NCI-H2081 treated with DMSO at 0.1 percent for 48 hours (cell line): ENCODE measurements around the gene NAP1L4.

ENCODE experiments used
- DNase-seq: peaks from one replicate; lab custom pipeline; 2025; lab: John Stamatoyannopoulos, UW

Gene NAP1L4

GRCh38 chr11:2992997-2993325 lies 832 bp upstream of the NAP1L4 start:
- DNase-seq, result no peak

DNA sequence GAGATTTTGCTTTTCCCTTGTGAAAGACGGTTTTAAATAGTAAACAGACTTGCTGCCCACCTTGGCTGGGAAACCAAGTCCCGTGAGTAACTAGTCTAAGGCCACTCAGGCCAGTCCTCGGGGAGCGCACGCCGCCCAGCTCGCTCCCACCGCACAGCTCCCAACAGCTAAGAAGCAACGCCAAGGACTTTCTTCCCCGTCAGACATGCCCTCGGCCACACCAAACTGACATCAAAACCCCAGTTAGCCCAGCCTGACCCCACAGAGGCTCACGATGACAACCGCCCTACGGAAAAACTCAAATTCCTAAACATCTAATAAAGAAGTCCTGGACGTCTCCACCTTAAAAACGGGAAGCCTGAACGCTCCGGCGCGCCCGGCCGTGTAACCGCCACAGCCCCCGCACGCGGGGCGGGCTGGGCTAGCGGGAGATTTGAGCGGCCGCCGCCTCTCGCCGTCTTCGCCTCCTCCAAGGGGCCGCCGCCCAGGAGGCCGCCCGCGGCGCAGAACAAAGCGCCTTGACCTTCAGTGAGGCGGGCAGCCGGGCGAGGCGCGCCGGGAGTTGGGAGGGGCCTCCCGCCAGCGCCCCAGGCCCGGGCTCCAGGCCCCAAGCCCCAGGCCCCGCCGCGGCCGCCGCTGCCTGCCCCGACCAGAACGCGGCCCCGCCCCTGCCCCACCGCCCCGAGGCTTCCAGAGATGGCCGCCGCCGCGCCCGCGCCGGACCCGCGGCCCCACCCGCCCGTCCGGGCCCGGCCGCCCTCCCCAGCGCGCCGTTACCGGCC lies 486 bp downstream of the NAP1L4 start:
- no peak for DNase-seq

DNA sequence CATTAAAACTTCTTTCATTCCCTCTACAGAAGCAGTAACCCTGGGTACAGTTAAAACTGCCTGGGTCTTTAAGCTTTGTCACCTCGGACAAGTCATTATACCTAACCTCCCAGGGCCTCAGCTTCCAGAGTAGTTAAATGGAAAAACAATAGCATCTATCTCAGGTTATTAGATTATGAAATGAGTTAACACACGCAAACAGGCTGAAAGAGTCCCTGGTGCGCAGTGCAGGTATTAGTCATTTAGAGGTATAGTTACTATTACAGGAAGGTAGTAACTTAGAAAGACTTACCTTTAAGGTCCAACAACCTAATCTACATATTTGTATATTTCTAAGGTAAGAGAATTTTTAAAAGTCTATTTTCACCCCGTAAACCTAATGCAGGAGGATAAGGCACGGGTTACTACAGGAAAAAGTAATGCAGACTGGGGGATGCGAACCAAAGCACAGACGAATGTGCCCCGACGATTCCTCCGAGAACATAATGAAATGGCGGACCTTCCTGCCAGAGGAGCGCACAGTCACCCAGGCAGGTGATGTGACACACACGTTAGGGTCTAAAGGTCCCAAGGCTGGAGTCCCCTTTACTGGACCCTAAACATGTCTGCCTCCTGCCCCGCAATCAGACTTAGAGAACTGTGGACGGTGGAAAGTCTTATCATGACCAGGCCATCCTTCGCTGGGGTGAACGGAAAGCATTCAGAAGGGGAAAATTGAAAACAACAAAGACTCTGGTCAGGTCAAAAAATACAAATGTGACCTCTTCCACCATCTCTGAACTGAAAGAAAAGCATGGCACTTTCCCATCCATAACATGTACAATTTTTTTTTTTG lies 1.3 kb downstream of the NAP1L4 start:
- DNase-seq, result no peak

- no peak for DNase-seq
Measured at GRCh38 chr11:2989551-2989950, 2.6 kb downstream of the NAP1L4 start.

- DNase-seq, result no peak
Measured at GRCh38 chr11:2989006-2989405, 3.1 kb downstream of the NAP1L4 start.

DNA sequence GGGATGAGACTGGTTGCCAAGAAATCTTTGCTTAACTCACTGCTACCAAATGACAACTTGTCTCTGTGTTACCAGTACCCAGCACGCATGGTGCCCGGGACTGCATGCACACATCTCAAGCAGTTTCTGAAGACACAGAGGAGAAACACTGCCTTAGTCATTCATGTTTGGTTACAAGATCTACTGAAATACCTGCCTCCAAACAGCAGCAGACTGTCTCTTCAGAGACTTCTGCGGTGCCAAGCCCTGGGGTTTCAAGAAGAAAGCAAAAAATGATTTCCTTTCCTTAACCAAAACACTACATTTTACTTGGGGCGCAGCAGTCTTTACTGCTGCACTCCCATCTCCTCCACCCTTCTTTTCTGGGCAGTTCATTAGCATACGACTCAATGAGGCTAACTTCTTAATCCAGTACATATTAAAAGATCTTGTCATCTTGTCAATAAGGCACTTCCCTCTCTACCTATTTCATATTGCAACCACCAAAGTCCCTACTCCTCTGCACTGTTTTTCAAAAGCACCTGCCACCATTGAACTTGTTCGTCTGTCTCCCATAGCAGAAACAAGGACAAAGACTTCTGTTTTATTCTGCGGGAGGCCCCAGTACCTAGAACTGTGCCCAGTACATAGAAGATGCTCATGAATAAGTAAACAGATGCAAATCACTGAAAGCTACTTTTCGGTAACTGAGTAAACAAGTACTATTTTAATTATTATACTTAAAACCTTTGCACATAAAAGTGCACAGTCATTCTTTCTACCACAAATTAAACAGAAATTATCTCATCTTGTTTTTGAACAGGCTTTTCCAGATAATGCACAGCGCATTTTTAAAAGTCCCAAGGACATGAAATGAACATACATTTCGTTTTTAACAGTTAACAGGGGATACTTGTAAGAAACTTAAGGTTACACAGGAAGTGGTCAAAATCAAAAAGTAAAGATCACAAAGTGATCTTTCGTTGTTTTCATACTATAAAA lies 4.0 kb downstream of the NAP1L4 start:
- DNase-seq, result no peak

- no peak for DNase-seq
Measured at GRCh38 chr11:2983908-2984307, 8.2 kb downstream of the NAP1L4 start.

GRCh38 chr11:2982214-2982613 lies 9.9 kb downstream of the NAP1L4 start:
- DNase-seq, result no peak

DNA sequence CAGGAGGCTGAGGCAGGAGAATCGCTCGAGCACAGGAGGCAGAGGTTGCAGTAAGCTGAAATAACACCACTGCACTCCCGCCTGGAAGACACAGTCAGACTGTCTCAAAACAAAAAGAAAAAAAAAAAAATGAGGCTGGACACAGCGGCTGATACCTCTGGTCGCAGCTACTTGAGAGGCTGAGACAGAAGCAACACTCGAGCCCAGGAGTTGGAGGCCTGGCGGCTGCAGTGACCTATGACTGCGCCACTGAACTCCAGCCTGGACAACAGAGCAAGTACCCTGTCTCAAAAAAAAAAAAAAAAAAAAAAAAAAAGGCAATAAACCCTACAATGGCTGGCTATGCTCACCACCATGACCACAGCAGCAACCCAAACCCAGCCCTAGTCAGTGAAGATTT lies 11.0 kb downstream of the NAP1L4 start:
- no peak for DNase-seq

- DNase-seq, result no peak
Measured at GRCh38 chr11:2980168-2980840, 11.8 kb downstream of the NAP1L4 start.

DNA sequence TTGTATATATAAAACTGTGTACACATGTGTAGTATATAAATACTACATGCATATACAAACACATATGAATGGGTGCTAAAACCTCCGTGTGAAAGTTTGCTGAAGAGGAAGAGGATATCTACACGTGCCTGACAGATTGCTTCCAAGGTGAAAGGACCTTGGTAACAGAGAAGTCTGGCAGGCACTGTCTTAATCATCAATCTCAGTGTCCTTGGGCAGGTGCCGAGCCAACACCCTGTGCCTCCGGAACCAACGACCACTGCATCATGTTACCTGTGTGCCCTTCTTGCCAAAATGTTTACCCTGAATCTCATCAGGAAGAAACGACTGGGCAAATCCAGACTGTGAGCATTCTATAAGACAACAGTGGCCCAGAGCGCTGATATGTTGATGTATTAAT lies 15.0 kb downstream of the NAP1L4 start:
- no peak for DNase-seq

DNA sequence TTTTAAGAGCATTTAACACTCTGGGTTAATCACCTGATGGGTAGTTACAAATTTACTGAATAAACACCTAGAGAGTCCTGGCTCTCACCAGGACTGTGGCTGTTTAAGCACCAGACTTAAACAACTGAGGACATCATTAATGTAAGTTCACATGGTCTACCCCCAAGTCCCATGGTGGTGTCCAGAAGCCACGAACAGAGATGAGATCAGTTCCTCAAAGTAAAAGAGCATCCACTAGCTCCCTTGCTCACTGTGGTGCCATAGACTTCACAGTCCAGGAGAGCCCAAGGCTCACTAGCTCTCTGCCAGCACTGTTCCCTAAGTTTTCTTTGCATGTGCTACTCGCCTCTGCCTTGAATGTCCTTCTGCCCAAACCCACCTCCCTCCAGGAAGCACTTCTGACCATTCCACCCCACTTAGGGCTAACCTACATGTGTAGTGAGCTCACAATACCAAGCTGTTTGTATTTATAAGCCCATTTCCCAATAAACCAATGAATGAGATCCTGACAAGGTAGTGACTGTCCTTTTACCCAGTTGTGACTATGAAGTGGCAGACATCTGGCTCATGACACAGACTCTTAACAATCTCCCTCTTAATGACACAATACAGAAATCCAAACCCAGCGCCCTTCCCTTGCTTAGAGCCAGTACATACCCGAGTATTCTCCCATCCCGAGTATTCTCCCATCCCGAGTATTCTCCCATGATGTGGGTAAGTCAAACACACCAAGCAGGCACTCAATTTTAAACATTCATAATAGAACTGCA lies 15.7 kb downstream of the NAP1L4 start:
- DNase-seq, result no peak

GRCh38 chr11:2975594-2975993 lies 16.5 kb downstream of the NAP1L4 start:
- no peak for DNase-seq

GRCh38 chr11:2974272-2974671 lies 17.9 kb downstream of the NAP1L4 start:
- no peak for DNase-seq

DNA sequence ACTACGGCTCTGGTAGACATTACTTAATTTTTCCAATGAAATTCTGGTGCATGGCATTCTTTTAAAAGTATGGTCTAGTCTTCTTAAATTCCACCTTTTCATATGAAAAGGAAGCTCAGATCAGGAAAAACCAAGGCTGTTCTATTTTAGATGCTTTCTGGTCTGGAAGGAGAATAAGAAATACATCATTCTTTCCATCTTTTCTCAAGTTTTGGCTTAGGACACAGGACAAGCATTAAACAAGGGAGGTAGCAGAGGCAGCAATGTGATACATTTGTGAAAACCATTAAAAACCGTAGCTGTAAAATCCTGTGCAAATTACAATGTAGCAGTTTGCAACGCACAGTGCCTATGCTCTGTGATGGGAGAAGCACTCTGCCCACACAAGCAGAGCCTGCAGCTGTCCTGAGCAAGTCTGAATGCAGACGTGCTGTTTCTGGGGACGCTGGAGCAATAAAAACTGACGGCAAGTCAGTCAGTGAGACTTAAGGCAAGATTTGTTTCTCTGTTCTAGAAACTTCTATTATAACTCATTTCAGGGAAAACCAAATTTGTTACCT lies 23.7 kb downstream of the NAP1L4 start:
- no peak for DNase-seq

- no peak for DNase-seq
Measured at GRCh38 chr11:2964782-2965181, 27.3 kb downstream of the NAP1L4 start.

GRCh38 chr11:2963761-2964160 lies 28.4 kb downstream of the NAP1L4 start:
- DNase-seq, result no peak

- no peak for DNase-seq
Measured at GRCh38 chr11:2963112-2963754, 28.9 kb downstream of the NAP1L4 start.

- DNase-seq, result no peak
Measured at GRCh38 chr11:2961080-2961479, 31.0 kb downstream of the NAP1L4 start.

DNA sequence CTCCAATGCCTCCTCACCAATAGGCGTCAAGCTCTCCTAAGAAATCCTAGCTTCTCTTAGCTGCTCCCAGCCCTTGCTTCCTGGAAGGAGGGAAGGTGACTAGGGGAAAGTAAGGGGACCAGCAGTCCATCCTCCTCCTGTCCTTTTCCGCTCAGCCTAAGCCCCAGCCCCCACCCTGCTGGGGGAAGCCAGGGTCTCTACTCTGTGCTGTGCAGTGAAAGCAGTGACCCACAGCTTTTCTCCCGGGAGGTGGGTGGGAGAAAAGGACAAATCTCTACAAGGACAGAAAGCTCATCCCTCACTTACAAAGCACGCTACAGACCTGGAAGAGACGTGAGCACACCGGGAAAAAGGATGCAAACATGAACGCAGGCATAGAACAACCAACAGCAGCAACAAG lies 32.0 kb downstream of the NAP1L4 start:
- DNase-seq, result no peak
